Endothelial cell of coronary artery (primary cell): ENCODE results near the gene FIGN. TPM values are rescaled to one million over a fixed set of nuclear protein-coding genes. Genes with fewer than 3 reads are reported as not detected.

ENCODE experiments used
- total RNA-seq: library from RNA; depleted of rRNA; stranded (reverse); fragments of >200 nt; gene quantifications from 2 replicates; pipeline ENCODE4 v1.2.3, GENCODE V29; 2014

Gene FIGN, protein sequence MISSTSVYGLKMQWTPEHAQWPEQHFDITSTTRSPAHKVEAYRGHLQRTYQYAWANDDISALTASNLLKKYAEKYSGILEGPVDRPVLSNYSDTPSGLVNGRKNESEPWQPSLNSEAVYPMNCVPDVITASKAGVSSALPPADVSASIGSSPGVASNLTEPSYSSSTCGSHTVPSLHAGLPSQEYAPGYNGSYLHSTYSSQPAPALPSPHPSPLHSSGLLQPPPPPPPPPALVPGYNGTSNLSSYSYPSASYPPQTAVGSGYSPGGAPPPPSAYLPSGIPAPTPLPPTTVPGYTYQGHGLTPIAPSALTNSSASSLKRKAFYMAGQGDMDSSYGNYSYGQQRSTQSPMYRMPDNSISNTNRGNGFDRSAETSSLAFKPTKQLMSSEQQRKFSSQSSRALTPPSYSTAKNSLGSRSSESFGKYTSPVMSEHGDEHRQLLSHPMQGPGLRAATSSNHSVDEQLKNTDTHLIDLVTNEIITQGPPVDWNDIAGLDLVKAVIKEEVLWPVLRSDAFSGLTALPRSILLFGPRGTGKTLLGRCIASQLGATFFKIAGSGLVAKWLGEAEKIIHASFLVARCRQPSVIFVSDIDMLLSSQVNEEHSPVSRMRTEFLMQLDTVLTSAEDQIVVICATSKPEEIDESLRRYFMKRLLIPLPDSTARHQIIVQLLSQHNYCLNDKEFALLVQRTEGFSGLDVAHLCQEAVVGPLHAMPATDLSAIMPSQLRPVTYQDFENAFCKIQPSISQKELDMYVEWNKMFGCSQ
- total RNA-seq = 0.94 and 1.3 TPM in 2 replicates

DNA sequence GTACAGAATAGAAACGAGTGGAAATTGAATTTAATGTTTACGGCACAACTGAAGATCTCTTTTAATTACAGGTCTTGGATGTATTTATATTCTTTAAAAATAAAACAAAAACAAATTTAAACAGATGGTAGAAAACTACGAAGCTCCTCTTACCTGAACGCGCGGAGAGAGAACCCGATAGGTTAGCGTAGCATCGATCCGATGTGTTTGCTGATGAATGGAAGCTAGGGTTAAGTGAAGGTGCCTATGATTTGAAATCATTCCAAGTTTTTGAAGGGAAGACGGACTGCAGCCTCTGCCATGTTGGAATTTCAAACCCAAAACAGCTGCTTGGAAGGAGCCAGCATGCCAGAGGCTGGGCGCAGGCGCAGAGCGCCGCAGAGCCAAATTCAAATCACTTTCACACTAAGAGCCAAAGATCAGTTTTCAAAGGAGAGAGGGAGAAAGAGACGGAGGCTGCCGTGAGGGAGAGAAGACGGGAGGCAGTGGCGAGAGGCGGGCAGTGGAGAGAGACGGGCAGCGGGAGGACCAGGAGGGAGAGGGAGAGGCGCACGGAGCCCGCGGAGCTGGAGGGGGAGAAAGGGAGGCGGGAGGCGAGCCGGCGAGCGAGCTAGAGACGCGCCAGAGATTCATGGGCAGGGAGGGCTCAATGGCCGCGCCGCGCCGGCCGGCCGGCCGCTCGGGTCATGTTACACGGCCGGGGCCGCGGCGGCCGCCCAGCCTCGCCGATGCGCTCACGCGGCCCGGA lies at the start of gene FIGN:
Gene FIGN, minus strand, starts transcription at position 324 of the 748 bp plus-strand sequence. CDS start 1,081 bp downstream, outside the sequence.

